TTC549 (cell line): ENCODE data around the gene TRIM67.
"Not testable (repeated sequence)": the region's sequence is repeated elsewhere in the genome, so short reads cannot be mapped to it uniquely, and the experiment has no call there.

ENCODE experiments used
- FAIRE-seq: peaks from 2 replicates; lab custom pipeline; 2012; peaks lifted over from hg19 to GRCh38; lab: Jason Lieb, UNC

The TRIM67 gene

DNA sequence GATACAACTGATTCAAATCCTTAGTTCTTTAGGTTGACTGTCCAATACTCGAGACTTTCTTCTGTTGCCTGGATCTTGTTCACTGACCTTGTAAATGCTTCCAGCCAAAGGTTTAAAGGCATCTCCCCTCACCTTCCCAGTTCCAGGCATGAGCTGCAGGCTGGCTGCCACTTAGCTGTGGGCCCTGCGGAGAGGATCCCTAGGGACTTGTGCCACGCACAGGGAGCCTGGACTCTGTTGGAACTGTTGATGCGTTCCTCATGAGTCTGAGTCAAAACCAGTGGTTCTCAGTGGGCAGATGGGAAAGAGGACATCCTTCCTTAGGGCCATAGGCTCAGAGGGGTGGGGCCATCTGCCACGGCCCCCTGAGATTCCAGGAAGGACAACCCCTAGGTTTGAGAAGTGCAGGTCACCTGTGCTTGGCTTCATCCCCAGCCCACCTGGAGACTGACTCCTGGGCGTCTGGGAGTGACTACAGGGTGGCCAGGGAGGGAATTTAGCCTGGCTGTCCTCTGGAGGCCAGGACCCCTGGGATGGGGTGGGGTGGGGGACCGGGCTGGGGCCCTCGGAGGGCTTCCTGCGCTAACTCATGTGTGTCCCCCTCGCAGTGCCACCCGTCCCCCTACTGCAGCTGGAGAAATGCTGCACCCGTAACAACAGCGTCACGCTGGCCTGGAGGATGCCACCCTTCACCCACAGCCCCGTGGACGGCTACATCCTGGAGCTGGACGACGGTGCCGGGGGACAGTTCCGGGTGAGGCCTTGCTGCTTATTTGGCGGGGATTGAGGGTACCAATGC lies 41.6 kb downstream of the TRIM67 start:
- no peak for FAIRE-seq

DNA sequence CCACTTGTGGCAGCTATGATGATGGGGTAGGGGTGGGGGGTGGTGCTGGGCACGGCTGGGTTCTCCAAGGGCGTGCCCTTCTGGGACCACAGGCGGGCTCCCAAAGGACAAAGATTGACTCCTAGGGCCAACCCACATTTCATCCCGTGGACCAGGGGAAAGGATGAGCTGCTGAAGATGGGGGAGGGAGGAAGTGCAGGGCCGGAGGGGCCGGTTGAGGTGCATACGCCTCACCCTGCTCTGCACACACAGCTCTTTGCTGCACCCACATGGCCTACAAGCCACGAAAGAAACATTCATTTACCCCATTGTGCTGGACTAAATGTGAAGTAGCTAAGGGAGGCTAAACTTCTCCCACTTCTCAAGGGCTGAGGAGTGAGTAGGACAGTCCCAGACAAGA lies 45.0 kb downstream of the TRIM67 start:
- no peak for FAIRE-seq

DNA sequence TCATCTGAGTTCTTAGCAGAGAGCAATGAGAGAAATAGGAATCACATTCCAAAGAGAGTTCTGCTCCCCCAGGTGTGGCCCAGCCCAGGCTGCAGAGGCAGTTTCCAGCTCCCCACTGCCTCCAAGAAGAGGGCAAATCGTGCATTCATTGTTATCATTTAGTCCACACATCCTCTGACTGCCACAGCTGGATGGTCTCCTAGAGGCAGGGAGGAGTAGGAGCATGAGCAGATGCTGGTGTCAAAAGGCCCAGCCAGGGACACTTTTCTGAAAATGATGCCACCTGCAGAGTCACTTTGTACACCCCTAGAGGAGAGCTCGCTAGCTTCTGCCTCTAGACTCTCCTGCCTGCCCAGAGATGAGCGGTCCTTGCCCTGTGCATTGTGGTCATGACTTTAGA lies 45.6 kb downstream of the TRIM67 start:
- no peak for FAIRE-seq

DNA sequence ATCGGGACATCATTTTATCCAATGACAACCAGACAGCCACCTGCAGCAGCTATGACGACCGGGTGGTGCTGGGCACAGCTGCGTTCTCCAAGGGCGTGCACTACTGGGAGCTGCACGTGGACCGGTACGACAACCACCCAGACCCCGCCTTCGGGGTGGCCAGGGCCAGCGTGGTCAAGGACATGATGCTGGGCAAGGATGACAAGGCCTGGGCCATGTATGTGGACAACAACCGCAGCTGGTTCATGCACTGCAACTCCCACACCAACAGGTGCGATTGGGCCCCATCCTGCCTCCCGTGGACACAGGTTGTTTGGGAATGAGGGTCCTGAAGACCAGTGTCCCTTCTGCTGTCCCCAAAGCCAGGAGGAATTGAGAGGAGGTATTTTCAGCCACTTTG lies 47.1 kb downstream of the TRIM67 start:
- FAIRE-seq, result no peak

DNA sequence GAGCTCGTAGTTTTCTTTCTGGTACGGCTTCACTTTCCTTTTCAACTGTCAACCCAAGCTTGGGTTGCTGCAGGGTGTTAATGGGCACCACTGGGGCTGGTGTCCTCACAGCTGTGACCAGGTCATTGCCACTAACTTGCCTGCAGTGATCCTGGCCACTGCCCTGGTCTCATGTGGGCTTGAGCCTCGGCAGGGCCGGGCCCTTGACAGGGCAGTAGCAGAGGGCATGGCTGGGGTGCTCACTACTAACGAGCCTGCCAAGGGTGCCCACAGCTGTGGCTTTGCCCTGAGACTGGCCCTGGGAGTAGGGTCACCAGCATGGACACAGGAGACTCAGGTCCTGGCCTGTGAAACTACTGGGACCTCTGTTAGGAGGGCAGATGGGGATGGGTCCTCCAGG lies 47.7 kb downstream of the TRIM67 start:
- FAIRE-seq, result no peak

DNA sequence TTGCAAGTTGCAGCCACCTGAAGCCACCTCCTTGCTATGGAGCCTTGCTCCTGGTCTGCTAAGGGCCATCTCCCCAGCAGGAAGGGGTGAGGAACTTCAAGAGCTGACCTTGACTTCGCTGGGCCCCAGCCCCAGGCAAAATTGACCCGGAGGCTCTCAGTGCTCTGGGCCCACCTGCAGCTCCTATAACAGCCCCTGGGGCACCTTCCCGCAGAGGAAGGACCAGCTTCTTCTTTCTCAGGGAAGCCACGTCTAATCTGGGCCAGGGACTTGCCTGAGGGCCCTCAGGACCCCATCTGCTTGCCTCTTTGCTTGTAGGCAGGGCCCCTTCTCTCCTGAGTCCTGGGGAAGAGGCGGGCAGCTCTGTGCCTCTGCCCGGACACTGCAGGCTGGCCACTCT lies 48.3 kb downstream of the TRIM67 start:
- FAIRE-seq, result no peak

DNA sequence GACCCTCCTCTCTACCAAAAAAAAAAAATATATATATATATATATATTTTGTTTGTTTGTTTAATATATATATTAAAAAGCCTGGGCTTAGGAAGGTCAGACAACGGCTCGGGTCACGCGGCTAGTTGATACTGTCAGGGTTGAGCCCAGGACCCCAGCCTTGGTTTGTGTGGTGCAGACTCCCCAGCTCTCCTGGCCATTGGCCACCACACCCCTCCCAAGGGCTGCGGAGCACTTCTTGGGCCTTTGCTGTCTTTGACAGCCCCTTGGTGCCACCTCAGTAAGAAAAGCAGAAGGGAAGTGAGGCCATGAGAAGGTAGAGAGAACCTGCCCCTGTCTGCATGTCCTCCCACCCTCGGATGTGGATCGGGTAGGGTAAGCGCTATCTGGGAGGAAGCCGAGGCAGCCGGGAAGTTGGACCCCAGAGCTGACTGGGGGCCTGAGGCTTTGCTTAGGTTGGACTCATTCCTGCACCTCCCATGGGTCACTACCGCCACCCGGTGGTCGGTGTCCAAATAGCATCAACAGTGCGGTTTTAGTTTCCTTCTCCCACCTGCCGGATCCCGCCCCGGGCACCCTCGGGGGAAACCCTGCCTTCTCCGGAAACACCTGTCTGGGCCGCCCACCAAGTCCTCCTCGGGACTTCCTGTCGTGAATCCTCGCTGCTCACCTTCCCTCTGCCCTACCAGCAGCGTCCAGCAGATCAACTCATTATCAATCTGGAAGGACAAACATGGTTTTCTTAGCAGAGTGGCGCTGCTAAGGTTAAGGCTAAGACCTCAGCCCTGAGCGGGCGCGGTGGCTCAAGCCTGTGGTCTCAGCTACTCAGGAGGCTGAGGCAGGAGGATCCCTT lies 49.4 kb downstream of the TRIM67 start:
- FAIRE-seq, result no peak

DNA sequence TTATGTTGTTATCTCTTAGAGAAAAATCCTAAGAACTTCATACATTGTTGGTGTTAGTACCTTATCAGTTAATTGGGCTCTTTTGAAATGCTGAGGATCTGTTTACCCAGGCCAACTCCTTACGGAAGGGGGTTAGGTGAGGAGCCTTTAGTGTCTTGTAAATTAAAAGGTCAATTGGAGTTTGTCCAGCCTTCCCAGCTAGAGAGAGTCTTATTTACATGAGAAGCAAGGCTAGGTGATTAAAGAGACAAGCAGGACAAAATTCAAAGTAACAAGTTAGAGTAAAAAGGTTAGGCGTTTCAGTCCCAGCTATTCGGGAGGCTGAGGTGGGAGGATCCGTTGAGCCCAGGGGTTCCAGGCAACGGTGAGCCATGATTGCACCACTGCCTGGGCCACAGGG lies 50.4 kb downstream of the TRIM67 start:
- not testable (repeated sequence) for FAIRE-seq

DNA sequence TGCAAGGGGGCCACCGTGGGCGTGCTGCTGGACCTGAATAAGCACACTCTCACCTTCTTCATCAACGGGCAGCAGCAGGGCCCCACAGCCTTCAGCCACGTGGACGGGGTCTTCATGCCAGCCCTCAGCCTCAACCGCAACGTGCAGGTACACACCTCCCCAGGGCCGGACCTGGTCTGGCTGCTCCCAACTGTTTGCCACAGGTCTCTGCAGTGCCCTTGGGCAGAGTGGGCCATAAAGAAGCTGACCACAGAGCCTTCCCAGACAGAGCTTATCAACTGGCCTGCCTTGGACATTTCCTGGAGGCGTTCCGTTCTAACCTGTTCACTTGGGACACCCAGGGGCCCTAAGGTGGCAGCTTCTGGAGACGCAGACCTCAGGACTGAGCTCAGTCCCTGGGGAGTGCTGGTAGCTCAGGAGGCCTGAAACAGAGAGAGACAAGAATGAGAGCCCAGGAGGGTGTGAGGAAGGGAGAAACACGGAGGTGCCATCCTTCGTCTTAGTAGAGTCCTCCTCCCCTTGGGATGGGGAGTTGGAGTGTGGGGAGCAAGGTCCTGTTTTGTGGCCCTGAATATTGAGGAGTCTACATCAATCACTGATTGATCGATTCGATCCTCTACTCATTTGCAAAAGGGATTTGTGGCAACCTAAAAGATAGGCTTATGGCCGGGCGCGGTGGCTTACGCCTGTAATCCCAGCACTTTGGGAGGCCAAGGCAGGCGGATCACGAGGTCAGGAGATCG lies 52.1 kb downstream of the TRIM67 start:
- FAIRE-seq, result no peak

DNA sequence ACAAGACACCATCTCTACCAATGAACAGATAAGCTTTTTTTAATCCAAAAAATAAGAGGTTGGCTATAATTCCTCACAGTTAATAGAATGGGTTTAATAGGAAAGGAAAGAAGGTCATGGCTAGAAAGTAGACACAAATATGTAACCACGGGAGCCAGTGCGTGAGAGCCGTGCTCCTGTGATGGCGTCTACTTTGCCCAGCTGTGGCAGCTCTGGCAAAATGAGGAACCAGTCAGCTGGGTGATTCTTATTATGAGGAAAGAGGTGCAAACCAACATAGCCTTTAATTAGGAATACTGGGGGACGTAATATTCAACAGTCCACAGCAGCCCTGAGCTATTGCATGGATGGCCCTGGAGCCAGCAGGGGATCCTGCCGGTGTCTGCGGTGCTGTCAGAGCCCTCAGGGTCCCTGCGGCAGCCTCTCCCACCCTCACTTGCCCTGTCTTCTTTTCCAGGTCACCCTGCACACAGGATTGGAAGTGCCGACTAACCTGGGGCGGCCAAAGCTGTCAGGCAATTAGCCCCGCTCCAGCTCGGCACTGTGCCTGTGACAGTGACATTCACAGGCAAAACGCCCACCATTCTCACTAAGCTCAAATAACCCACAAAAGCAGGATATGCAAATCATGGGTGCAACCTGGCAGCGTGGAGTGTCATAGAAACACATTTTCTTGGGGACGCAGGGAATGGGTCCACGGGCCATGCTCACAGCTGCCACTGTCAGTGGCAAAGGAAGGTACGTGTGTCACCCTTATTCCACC lies 53.2 kb downstream of the TRIM67 start:
- no peak for FAIRE-seq

DNA sequence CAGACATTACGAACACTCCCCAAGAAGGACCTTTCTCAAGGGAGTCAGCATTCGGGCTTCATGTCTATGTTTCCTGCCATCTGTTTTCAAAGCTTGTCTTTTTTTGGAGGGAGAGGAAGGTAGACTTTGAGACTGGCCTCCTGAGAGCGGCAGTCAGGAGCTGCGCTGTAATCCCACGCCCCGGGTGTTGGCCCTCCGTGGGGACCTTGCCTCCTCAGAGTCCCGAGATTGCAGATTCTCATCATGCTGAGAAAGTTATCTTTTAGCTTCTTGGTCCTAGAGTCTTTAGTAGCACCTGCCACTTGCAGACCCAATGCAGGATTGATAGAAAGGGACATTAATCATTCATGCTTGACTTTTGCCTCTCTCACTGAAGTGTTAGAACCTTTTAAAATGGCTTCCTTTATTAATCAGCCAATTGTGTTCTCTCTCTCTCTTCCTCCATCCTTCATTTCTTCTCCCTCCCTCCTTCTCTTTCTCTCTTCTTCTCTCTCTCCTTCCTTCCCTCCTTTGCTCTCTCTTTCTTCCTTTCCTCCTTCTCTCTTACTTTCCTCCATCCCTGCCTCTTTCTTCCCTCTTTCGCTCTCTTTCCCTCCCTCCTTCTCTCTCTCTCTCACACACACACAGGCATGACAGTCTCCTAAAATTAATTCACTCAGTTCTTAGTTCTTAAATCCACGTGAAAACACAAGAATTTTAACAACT lies 54.0 kb downstream of the TRIM67 start:
- FAIRE-seq, result no peak

DNA sequence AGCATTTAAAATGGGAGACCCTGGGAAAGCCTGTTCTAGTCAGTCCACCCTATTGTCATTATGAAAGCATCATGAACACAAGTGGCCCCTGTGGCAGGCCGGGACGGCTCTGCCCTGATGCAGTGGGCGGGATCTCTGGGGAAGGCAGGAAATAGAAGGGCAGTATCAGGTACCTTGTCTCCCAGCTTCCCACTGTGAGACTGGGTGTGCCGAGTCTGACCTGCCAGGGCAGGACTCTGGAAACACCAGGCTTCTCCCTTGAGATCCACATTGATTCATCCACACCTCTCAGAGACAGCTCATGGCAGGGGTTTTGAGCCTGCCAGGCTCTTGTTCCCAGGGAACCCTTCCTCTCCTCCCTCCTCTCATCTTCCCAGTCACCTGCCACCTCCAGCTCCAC lies 54.6 kb downstream of the TRIM67 start:
- FAIRE-seq, result no peak

DNA sequence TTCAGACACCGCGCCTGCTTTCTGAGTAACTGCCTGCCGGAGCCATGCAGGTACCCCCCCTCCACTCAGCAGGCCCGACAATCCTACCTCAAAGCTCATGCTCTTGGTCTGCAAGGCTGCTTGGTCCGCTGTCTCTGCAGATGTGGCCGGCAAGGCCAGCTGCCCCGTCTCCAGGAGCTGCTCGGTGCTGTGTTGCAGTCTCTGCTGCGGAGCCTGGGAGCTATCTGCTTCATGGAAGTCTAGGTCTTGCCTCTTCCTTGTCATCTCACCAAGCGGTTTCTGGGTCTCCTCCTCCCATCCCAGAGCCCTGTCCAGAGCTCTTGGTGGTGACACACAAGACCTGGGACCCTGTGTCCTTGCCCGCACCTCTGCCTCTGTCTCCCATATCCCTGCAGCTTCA lies 55.2 kb downstream of the TRIM67 start:
- FAIRE-seq, result no peak

DNA sequence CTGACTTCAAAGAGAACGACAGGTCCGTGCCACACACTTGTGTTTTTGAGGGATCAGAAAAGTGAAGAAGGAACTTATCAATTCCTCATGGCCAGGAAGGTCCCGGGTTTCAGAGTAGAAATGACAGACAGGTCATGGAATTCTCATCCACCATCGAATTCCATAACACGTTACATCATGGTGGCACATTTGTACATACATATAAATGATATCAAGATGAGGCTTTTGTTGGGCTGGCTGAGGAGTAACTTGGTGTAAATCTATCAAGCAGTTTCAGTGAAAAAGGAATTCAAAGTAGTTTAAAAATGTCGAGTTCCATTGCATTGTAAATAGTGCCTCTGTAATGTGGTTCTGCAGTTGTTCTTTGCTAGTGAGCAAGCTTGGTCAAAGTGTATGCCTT lies 56.2 kb downstream of the TRIM67 start:
- no peak for FAIRE-seq

DNA sequence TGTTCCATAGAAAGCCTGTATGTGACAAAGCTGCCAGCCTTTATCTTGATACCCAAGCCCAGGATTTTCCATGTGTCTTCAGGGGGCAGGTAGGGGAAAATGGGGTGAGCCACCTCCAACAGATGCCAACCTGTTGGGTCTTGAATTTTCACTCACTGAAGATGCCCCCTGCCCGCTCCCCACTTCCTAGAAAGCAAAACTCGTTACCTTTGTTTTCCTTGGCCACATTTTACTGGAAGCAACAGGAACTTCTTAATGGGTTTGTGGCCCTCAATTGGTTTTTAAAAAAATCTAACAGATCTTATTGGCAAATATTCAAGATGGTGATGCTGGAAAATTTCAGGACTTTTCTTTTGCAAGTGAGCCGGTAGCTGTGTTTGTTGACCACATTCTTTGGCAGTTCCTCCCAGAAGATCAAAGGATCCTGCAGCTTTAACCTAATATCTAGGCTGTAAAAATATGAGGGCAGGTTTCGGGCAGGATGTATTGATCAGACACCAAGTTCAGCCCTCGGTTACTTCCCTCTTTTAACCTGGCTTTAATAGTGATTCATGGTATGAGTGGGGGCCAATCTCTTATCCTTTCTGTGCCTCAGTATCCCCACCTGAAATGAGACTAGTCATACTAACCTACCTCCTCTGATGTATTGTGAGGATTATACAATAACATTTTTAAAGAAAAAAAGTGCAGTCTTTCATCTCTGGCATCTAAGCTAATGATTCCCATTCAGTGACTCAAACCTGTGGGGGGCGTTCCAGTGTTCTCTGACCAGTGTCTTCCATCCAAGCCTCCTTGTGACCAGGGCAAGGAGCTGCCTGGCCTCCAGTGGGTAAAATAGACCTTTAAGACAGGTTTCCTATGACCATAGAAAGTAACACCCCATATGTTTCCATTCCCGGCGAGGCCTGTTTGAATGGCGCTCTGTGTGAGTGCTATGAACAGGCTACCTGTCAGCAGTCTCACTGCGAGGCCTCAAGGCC lies 57.9 kb downstream of the TRIM67 start:
- FAIRE-seq, result no peak

DNA sequence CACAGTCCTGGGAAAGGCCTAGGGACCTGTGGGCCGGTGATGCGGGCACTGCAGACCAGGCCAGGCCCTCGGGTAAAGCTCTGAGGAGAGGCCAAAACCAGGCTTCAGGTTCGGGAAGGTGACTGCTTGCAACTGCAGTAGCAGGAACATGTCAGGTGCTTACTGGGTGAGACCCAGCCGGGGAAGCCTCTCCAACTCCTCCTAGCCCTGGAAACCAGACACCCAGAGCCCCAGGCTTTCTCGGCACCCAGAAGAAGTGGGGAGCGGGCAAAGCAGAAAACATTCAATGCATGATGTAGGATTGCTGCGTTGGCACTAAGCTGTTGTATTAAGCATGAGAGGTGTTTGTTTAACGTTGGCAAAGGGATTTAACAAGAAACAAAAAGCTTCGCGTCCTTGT lies 58.9 kb downstream of the TRIM67 start:
- no peak for FAIRE-seq

DNA sequence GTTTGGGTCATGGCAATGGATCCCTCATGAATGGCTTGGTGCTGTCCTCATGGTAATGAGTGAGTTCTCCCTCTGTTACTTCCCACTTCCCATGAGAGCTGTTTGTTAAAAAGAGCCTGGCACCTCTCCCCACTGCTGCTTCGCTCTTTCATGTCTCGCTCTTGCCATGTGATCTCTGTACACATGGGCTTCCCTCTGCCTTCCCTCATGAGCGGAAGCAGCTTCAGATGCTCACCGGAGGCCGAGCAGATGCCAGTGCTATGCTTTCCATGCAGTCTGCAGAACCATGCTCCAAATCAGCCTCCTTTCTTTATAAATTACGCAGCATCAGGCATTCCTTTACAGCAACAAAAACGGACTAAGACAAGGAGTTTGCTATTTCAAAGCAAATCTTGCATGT lies 64.3 kb downstream of the TRIM67 start:
- no peak for FAIRE-seq

DNA sequence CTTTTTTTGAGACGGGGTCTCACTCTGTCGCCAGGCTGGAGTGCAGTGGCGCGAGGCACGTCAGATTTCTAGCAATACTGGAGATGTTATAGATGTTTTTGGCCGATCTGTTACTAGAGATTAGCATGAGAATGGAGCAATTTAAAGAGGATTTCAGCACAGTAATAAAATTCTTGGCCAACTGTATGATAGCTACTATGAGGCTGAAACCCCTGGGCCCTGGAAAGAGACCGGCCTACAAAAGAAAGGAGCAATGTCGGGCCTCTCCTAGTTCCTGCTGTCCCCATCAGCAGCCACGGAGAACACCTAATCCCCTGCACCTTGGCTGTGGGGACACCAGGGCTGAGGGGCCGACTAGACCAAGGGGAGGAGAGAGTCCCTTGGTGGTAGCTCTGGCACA lies 69.7 kb downstream of the TRIM67 start:
- no peak for FAIRE-seq

DNA sequence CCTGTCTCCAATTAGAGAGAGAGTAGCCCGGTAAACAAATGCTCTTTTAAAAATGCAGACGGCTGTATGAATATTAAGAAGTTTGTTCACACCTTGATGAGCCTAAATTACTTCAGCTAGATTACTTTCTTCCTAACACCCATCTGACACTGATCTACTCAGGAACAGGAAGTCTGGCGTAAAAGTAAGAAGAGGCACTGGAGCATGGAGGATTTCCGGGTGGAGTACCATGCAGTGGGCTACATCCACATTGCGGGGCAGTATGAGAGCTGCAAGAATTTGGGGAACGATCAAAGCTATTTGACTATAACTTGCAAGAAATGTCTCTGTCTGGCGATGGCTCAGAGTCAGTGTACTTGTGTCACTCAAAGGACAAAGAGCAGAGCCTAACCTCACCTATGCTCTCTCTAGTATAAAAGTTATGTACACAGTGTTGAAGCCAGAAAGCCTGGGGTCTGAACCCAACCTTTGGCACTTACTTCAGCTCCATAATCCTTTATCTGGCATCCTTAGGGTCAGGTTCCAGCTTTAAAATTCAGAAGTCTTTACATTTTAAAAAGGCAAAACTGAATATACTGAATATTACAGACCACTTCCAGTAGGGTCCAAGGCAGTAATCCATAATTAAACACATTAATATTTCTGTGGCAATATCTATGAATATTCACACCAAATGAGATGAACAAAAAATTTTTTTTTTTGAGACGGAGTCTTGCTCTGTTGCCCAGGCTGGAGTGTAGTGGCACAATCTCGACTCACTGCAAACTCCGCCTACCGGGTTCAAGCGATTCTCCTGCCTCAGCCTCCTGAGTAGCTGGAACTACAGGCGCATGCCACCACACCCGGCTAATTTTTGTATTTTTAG lies 71.2 kb downstream of the TRIM67 start:
- FAIRE-seq, result no peak
